Gastroesophageal sphincter (tissue), 4 donors: ENCODE data around the gene NCOA3. TPM values are rescaled to one million over a fixed set of nuclear protein-coding genes. Genes with fewer than 3 reads are reported as not detected.
A peak's percentile ranks its signal among the peaks of the same experiment; 100 is the strongest.

Experiments
- ATAC-seq: fragments of 150-250 bp; one replicate; pipeline ENCODE4 v1.9.1; 2016; ENCODE audit warnings: mild to moderate bottlenecking, moderate library complexity
- H3K27ac ChIP-seq, 4 donors: fragments of 200-600 bp; sonication (generic) in 3 of 4; 1 replicate in 3 of 4; 2 replicates in 1 of 4; pipeline ENCODE4 v1.5.1; 2016 to 2019
- H3K27me3 ChIP-seq: fragments of 200-600 bp; sonication (generic); one replicate; pipeline ENCODE4 v1.5.1; 2019
- H3K36me3 ChIP-seq, 2 donors: fragments of 200-600 bp; sonication (generic); one replicate each; pipeline ENCODE4 v1.5.1; 2019; ENCODE audit warnings: control low read depth in 1 of 2
- H3K4me1 ChIP-seq, 3 donors: fragments of 200-600 bp; sonication (generic); 1 replicate in 2 of 3; 2 replicates in 1 of 3; pipeline ENCODE4 v1.5.1; 2016 to 2019; ENCODE audit warnings: control low read depth in 2 of 3
- H3K4me3 ChIP-seq, 2 donors: fragments of 200-600 bp; sonication (generic); one replicate each; pipeline ENCODE4 v1.5.1; 2019; ENCODE audit warnings: mild to moderate bottlenecking in 1 of 2, moderate library complexity in 1 of 2
- H3K9me3 ChIP-seq, 3 donors: fragments of 200-600 bp; sonication (generic); one replicate each; pipeline ENCODE4 v1.5.1; 2017 to 2019; ENCODE audit warnings: control low read depth in 2 of 3
- CTCF ChIP-seq, 4 experiments: fragments of 200-600 bp in 2 of 4; fragments of 450-650 bp in 2 of 4; sonication (generic) in 1 of 4; IDR thresholded peaks; one replicate each; pipeline ENCODE4 v1.5.1; 2017 to 2019; ENCODE audit warnings: antibody characterized with exemption in 4 of 4, mild to moderate bottlenecking in 2 of 4, moderate library complexity in 2 of 4
- EP300 ChIP-seq: sonication (generic); formaldehyde crosslinking; IDR thresholded peaks from one replicate; pipeline ENCODE4 v1.6.1; 2017; ENCODE audit warnings: antibody characterized with exemption, mild to moderate bottlenecking
- POLR2A ChIP-seq, 2 donors: fragments of 450-650 bp; IDR thresholded peaks; one replicate each; pipeline ENCODE4 v1.6.1; 2017; ENCODE audit warnings: antibody characterized with exemption in 2 of 2, mild to moderate bottlenecking in 2 of 2, moderate library complexity in 1 of 2
- POLR2AphosphoS5 ChIP-seq: sonication (generic); formaldehyde crosslinking; IDR thresholded peaks from one replicate; pipeline ENCODE4 v1.6.1; 2017; ENCODE audit warnings: antibody characterized with exemption
- WGBS, 2 donors: methylation state at CpG; one replicate each; pipeline ENCODE4 v1.1.5; 2018; ENCODE audit warnings: low coverage in 1 of 2; 5-methylcytosine and 5-hydroxymethylcytosine counted together
- total RNA-seq, 4 donors: library from RNA; depleted of rRNA; stranded (reverse); fragments of >200 nt; gene quantifications; one replicate each; pipeline ENCODE4 v1.1.0, GENCODE V29; 2016

NCOA3 gene
- total RNA-seq, 4 donors from 2014 or later = 28.8 to 44.5 (median 37.6) TPM

- ATAC-seq = no peak
- Histone ChIP-seq H3K9me3 (no peaks in the 10 kb centered on the region), H3K4me3 (no peak overlapping the region), H3K27ac (no peak overlapping the region), H3K4me1 (peaks cover 14 to 66% (median 17%) of the 10 kb centered on the region in 3 donors), H3K36me3 (no peaks in the 10 kb centered on the region), H3K27me3 (no peaks in the 10 kb centered on the region)
- 31 to 81% methylated on average over 2 of the region's 2 CpGs for WGBS, 2 donors
- no peak for TF ChIP-seq POLR2A (IDR thresholded peaks at IDR 0.05)
- TF ChIP-seq POLR2AphosphoS5 = no peak
- no peak for TF ChIP-seq CTCF (IDR thresholded peaks at IDR 0.05)
Observed at GRCh38 chr20:47557218-47557617, 55.5 kb downstream of the NCOA3 start.

GRCh38 chr20:47557791-47558190 is 56.1 kb downstream of the NCOA3 start:
- WGBS, 2 donors = 72 to 73% methylated on average over 6 of the region's 7 CpGs
- Histone ChIP-seq H3K4me1 (peaks cover 14 to 65% (median 17%) of the 10 kb centered on the region in 3 donors), H3K27me3 (no peaks in the 10 kb centered on the region), H3K9me3 (no peaks in the 10 kb centered on the region), H3K36me3 (no peaks in the 10 kb centered on the region), H3K4me3 (no peak overlapping the region), H3K27ac (no peak overlapping the region)
- no peak for ATAC-seq
- TF ChIP-seq CTCF (IDR thresholded peaks at IDR 0.05) = no peak
- TF ChIP-seq POLR2AphosphoS5 = no peak
- no peak for TF ChIP-seq POLR2A (IDR thresholded peaks at IDR 0.05)
- no peak for TF ChIP-seq EP300

- peak overlapping the region in 2 of 4 donors; percentile 7 to 25 for H3K27ac ChIP-seq
- H3K4me1 ChIP-seq = peaks cover 14 to 71% (median 17%) of the 10 kb centered on the region in 3 donors
- WGBS, 2 donors = 74 to 86% methylated on average over 6 to 8 of the region's 10 CpGs
- TF ChIP-seq POLR2AphosphoS5 (no peak), POLR2A (IDR thresholded peaks at IDR 0.05) (no peak), CTCF (IDR thresholded peaks at IDR 0.05) (no peak), EP300 (no peak)
- H3K27me3 ChIP-seq = no peaks in the 10 kb centered on the region
- ATAC-seq = no peak
- H3K4me3 ChIP-seq = no peak overlapping the region
- no peaks in the 10 kb centered on the region for H3K36me3 ChIP-seq
- no peaks in the 10 kb centered on the region for H3K9me3 ChIP-seq
Observed at GRCh38 chr20:47558295-47559066, 56.8 kb downstream of the NCOA3 start.

- Histone ChIP-seq H3K9me3 (no peaks in the 10 kb centered on the region), H3K27ac (peak overlapping the region in 3 of 4 donors; percentile 7 to 41 (median 25)), H3K27me3 (no peaks in the 10 kb centered on the region), H3K4me1 (peaks cover 14 to 77% (median 17%) of the 10 kb centered on the region in 3 donors), H3K4me3 (no peak overlapping the region), H3K36me3 (no peaks in the 10 kb centered on the region)
- ATAC-seq = no peak
- TF ChIP-seq EP300 = no peak
- no peak for TF ChIP-seq POLR2A (IDR thresholded peaks at IDR 0.05)
- TF ChIP-seq CTCF (IDR thresholded peaks at IDR 0.05) = no peak
- TF ChIP-seq POLR2AphosphoS5 = no peak
Observed at GRCh38 chr20:47559141-47559540, 57.5 kb downstream of the NCOA3 start.

- no peak overlapping the region for H3K27ac ChIP-seq
- H3K9me3 ChIP-seq = no peaks in the 10 kb centered on the region
- no peak overlapping the region for H3K4me3 ChIP-seq
- WGBS, 2 donors = 46 to 47% methylated on average over 3 of the region's 3 CpGs
- ATAC-seq = peak; percentile 71
- H3K27me3 ChIP-seq = no peaks in the 10 kb centered on the region
- peaks cover 14 to 93% (median 27%) of the 10 kb centered on the region in 3 donors for H3K4me1 ChIP-seq
- TF ChIP-seq CTCF (IDR thresholded peaks at IDR 0.05) (no peak), EP300 (no peak), POLR2AphosphoS5 (no peak), POLR2A (IDR thresholded peaks at IDR 0.05) (no peak)
- no peaks in the 10 kb centered on the region for H3K36me3 ChIP-seq
Observed at GRCh38 chr20:47561180-47561579, 59.5 kb downstream of the NCOA3 start.
